Activated naive CD4-positive, alpha-beta T cell treated with anti-CD3 and anti-CD28 coated beads for 36 hours (primary cell): ENCODE measurements around the gene CBR3. TPM values are rescaled to one million over a fixed set of nuclear protein-coding genes. Genes with fewer than 3 reads are reported as not detected.
"Not testable (repeated sequence)": the region's sequence is repeated elsewhere in the genome, so short reads cannot be mapped to it uniquely, and the experiment has no call there.

Experiments
- CTCF ChIA-PET: fragments of 350-600 bp; sonication (Branson Sonifier 250); formaldehyde crosslinking; loops from one replicate; lab custom pipeline; 2021; ENCODE audit warnings: antibody characterized with exemption; lab: Charles Lee
- DNase-seq: peaks from one replicate; pipeline ENCODE4 v3.0.0-alpha.2; 2020
- H3K27ac Mint-ChIP-seq: one replicate; pipeline ENCODE4 v1.8.0; 2021; ENCODE audit warnings: mild to moderate bottlenecking, mixed read lengths
- H3K27me3 Mint-ChIP-seq: one replicate; pipeline ENCODE4 v1.8.0; 2021; ENCODE audit warnings: low read depth, mixed read lengths
- H3K36me3 Mint-ChIP-seq: one replicate; pipeline ENCODE4 v1.8.0; 2021; ENCODE audit warnings: low read depth, mixed read lengths
- H3K4me1 Mint-ChIP-seq: one replicate; pipeline ENCODE4 v1.8.0; 2021; ENCODE audit warnings: low read depth, mixed read lengths
- H3K4me3 Mint-ChIP-seq: one replicate; pipeline ENCODE4 v1.8.0; 2021; ENCODE audit warnings: mild to moderate bottlenecking, moderate library complexity, mixed read lengths
- H3K9me3 Mint-ChIP-seq: one replicate; pipeline ENCODE4 v1.8.0; 2021; ENCODE audit warnings: mixed read lengths
- intact Hi-C: fragments of 100-400 bp; cut with micrococcal nuclease; formaldehyde crosslinking; loops from one replicate; pipeline ENCODE4 v1.15.1; 2023
- total RNA-seq, 2 experiments: library from RNA; stranded (reverse); gene quantifications; one replicate each; pipeline ENCODE4 v1.2.3, GENCODE V29; 2021

The CBR3 gene
- total RNA-seq, 2 experiments from 2014 or later, result 13.3 to 13.7 TPM

- no peak overlapping the region for H3K4me3 Mint-ChIP-seq
- H3K27ac Mint-ChIP-seq, result peak overlapping the region; percentile 0
- CTCF ChIA-PET, result interaction anchor here (0.6 to 3.8 kb wide), 19 partner anchors 9 to 286 kb away, joined by 3 to 25 read pairs (median 4); no protein-coding TSS in a partner anchor
- H3K36me3 Mint-ChIP-seq, result peaks cover 6% of the 10 kb centered on the region
- intact Hi-C loops, result loop anchor here (1.0 to 10.0 kb wide), 7 partner anchors 15 to 785 kb away; partner anchors contain the start of gene DOP1B
- no peaks in the 10 kb centered on the region for H3K9me3 Mint-ChIP-seq
- peaks cover 20% of the 10 kb centered on the region for H3K4me1 Mint-ChIP-seq
- DNase-seq, result peak; percentile 95
- H3K27me3 Mint-ChIP-seq, result no peaks in the 10 kb centered on the region
Measured at GRCh38 chr21:36141513-36141925, 6.6 kb downstream of the CBR3 start.

- not testable (repeated sequence) for DNase-seq, H3K9me3 Mint-ChIP-seq, H3K36me3 Mint-ChIP-seq, H3K4me3 Mint-ChIP-seq, H3K27me3 Mint-ChIP-seq, H3K27ac Mint-ChIP-seq
- intact Hi-C loops, result loop anchor here (10.0 kb wide), 1 partner anchor 561 kb away; no protein-coding TSS in a partner anchor
- CTCF ChIA-PET, result interaction anchor here (0.7 to 1.8 kb wide), 3 partner anchors 8 to 116 kb away, joined by 3 to 7 read pairs (median 4); no protein-coding TSS in a partner anchor
- peaks cover 18% of the 10 kb centered on the region for H3K4me1 Mint-ChIP-seq
Measured at GRCh38 chr21:36144233-36144632, 9.4 kb downstream of the CBR3 start.

- peaks cover 6% of the 10 kb centered on the region for H3K36me3 Mint-ChIP-seq
- no peak overlapping the region for H3K27ac Mint-ChIP-seq
- no peak overlapping the region for H3K4me3 Mint-ChIP-seq
- CTCF ChIA-PET, result no interaction called here
- H3K4me1 Mint-ChIP-seq, result peaks cover 26% of the 10 kb centered on the region
- no peak for DNase-seq
- H3K27me3 Mint-ChIP-seq, result no peaks in the 10 kb centered on the region
- intact Hi-C loops, result loop anchor here (10.0 kb wide), 1 partner anchor 560 kb away; no protein-coding TSS in a partner anchor
- no peaks in the 10 kb centered on the region for H3K9me3 Mint-ChIP-seq
Measured at GRCh38 chr21:36145259-36145658, 10.4 kb downstream of the CBR3 start.

- Mint-ChIP-seq H3K4me1 (peaks cover 26% of the 10 kb centered on the region), H3K27me3 (no peaks in the 10 kb centered on the region)
- CTCF ChIA-PET, result interaction anchor here (0.7 kb wide), 1 partner anchor 25 kb away, joined by 4 read pairs; no protein-coding TSS in a partner anchor
Measured at GRCh38 chr21:36147911-36148310, 13.0 kb downstream of the CBR3 start.

GRCh38 chr21:36148886-36149285 lies 14.0 kb downstream of the CBR3 start:
- DNase-seq, result no peak
- H3K4me3 Mint-ChIP-seq, result no peak overlapping the region
- H3K4me1 Mint-ChIP-seq, result peaks cover 30% of the 10 kb centered on the region
- CTCF ChIA-PET, result no interaction called here
- H3K36me3 Mint-ChIP-seq, result peaks cover 3% of the 10 kb centered on the region
- no peak overlapping the region for H3K27ac Mint-ChIP-seq
- intact Hi-C loops, result loop anchor here (10.0 kb wide), 1 partner anchor 556 kb away; no protein-coding TSS in a partner anchor
- no peaks in the 10 kb centered on the region for H3K27me3 Mint-ChIP-seq
- no peaks in the 10 kb centered on the region for H3K9me3 Mint-ChIP-seq

More at GRCh38 chr21:36147911-36148310, 13.0 kb downstream of the CBR3 start:
- intact Hi-C loops, result loop anchor here (10.0 kb wide), 1 partner anchor 557 kb away; no protein-coding TSS in a partner anchor
- no peak overlapping the region for H3K4me3 Mint-ChIP-seq
- DNase-seq, result no peak
- no peaks in the 10 kb centered on the region for H3K9me3 Mint-ChIP-seq
- peaks cover 3% of the 10 kb centered on the region for H3K36me3 Mint-ChIP-seq
- H3K27ac Mint-ChIP-seq, result no peak overlapping the region

- Mint-ChIP-seq H3K36me3 (peaks cover 3% of the 10 kb centered on the region), H3K9me3 (no peaks in the 10 kb centered on the region), H3K4me3 (no peak overlapping the region), H3K27me3 (no peaks in the 10 kb centered on the region), H3K4me1 (peaks cover 30% of the 10 kb centered on the region), H3K27ac (peak overlapping the region; percentile 59)
- intact Hi-C loops, result loop anchor here (5.0 to 10.0 kb wide), 2 partner anchors 437 to 555 kb away; no protein-coding TSS in a partner anchor
- peak; percentile 17 for DNase-seq
- CTCF ChIA-PET, result interaction anchor here (0.6 to 6.5 kb wide), 10 partner anchors 9 to 267 kb away, joined by 3 to 59 read pairs (median 3); no protein-coding TSS in a partner anchor
Measured at GRCh38 chr21:36149788-36150711, 15.2 kb downstream of the CBR3 start.

GRCh38 chr21:36155603-36156338 lies 20.9 kb downstream of the CBR3 start:
- intact Hi-C loops, result loop anchor here (1.0 kb wide), 8 partner anchors 14 to 835 kb away; partner anchors contain the start of genes CBR3, CHAF1B, MORC3 and SETD4
- Mint-ChIP-seq H3K27me3 (no peaks in the 10 kb centered on the region), H3K36me3 (peaks cover 3% of the 10 kb centered on the region), H3K4me1 (peaks cover 17% of the 10 kb centered on the region), H3K27ac (no peak overlapping the region), H3K9me3 (no peaks in the 10 kb centered on the region), H3K4me3 (peak overlapping the region; percentile 80)
- CTCF ChIA-PET, result interaction anchor here (0.5 to 6.5 kb wide), 4 partner anchors 12 to 175 kb away, joined by 3 to 59 read pairs (median 4); partner anchors contain the start of gene MORC3
- DNase-seq, result peak; percentile 12

GRCh38 chr21:36156339-36156814 lies 21.5 kb downstream of the CBR3 start:
- peak; percentile 100 for DNase-seq
- Mint-ChIP-seq H3K27me3 (no peaks in the 10 kb centered on the region), H3K27ac (no peak overlapping the region), H3K4me1 (peaks cover 13% of the 10 kb centered on the region), H3K36me3 (peaks cover 3% of the 10 kb centered on the region), H3K4me3 (peak overlapping the region; percentile 80), H3K9me3 (no peaks in the 10 kb centered on the region)
- CTCF ChIA-PET, result interaction anchor here (0.5 to 6.5 kb wide), 4 partner anchors 13 to 174 kb away, joined by 3 to 59 read pairs (median 4); partner anchors contain the start of gene MORC3
- intact Hi-C loops, result loop anchor here (1.0 kb wide), 8 partner anchors 15 to 834 kb away; partner anchors contain the start of genes CBR3, CHAF1B, MORC3 and SETD4

- Mint-ChIP-seq H3K9me3 (no peaks in the 10 kb centered on the region), H3K27me3 (no peaks in the 10 kb centered on the region), H3K4me1 (peaks cover 13% of the 10 kb centered on the region), H3K27ac (no peak within 1 kb of the TSS), H3K36me3 (peaks cover 3% of the 10 kb centered on the region), H3K4me3 (peak within 1 kb of the TSS; percentile 80)
- CTCF ChIA-PET, result no interaction called here
- intact Hi-C loops, result loop anchor here (1.0 kb wide), 8 partner anchors 16 to 833 kb away; partner anchors contain the start of genes CBR3, CHAF1B, MORC3 and SETD4
- DNase-seq, result peak; percentile 40
Measured at GRCh38 chr21:36156815-36157670, 22.2 kb downstream of the CBR3 start, which contains the start of gene DOP1B. TSS of gene DOP1B (plus strand) at chr21:36156824. CDS start at chr21:36164734, 7,910 bp downstream.

- intact Hi-C loops, result no loop called here
- Mint-ChIP-seq H3K9me3 (no peaks in the 10 kb centered on the region), H3K27me3 (no peaks in the 10 kb centered on the region), H3K4me1 (peaks cover 15% of the 10 kb centered on the region), H3K4me3 (no peak overlapping the region), H3K36me3 (peaks cover 3% of the 10 kb centered on the region), H3K27ac (no peak overlapping the region)
- CTCF ChIA-PET, result interaction anchor here (0.6 to 1.2 kb wide), 3 partner anchors 14 to 171 kb away, joined by 3 to 5 read pairs (median 4); no protein-coding TSS in a partner anchor
- no peak for DNase-seq
Measured at GRCh38 chr21:36159356-36159921, 24.6 kb downstream of the CBR3 start.
